ENCODE data around the gene AHR. TPM values are rescaled to one million over a fixed set of nuclear protein-coding genes. Genes with fewer than 3 reads are reported as not detected.

AHR gene
- total and polyA plus RNA-seq, 10 donors, result 7.4 to 95.9 (median 71.3) TPM

- 67 to 84% (median 77%) methylated on average over 2 of the region's 2 CpGs for WGBS, 5 donors
- intact Hi-C loops (cut with DNase I; ENCODE audit: low total_unique reads), result no loop called here
These were observed 14.2 kb downstream of the AHR start for GRCh38 chr7:17312641-17313040.

GRCh38 chr7:17313194-17313593, 14.7 kb downstream of the AHR start:
- Histone ChIP-seq H3K27me3 (replicated peaks in 1 of 7) (no peaks in the 10 kb centered on the region), H3K4me1 (peaks cover 0 to 47% (median 23%) of the 10 kb centered on the region in 6 donors)
- intact Hi-C loops (cut with DNase I; ENCODE audit: low total_unique reads), result no loop called here

More at GRCh38 chr7:17312641-17313040, 14.2 kb downstream of the AHR start:
- H3K27me3 ChIP-seq (replicated peaks in 1 of 7), result no peaks in the 10 kb centered on the region
- DNase-seq, result no peak
- peaks cover 0 to 37% (median 0%) of the 10 kb centered on the region in 6 donors for H3K36me3 ChIP-seq
- no peak overlapping the region for H3K4me3 ChIP-seq
- H3K4me1 ChIP-seq, result peaks cover 3 to 53% (median 25%) of the 10 kb centered on the region in 6 donors
- no peaks in the 10 kb centered on the region for H3K9me3 ChIP-seq
- H3K27ac ChIP-seq, result peak overlapping the region in 6 of 8 donors; percentile 50 to 78 (median 70)
- no peak for TF ChIP-seq CTCF (IDR thresholded peaks at IDR 0.05 in 8 of 11, conservative IDR thresholded peaks at IDR 0.05 in 3 of 11)

GRCh38 chr7:17315974-17316373, 17.5 kb downstream of the AHR start:
- Histone ChIP-seq H3K4me1 (peaks cover 0 to 54% (median 26%) of the 10 kb centered on the region in 6 donors), H3K27me3 (replicated peaks in 1 of 7) (no peaks in the 10 kb centered on the region), H3K9me3 (no peaks in the 10 kb centered on the region), H3K4me3 (no peak overlapping the region), H3K27ac (peak overlapping the region in 5 of 8 donors; percentile 2 to 69 (median 31)), H3K36me3 (peaks cover 0 to 25% (median 0%) of the 10 kb centered on the region in 6 donors)
- no peak for DNase-seq
- TF ChIP-seq CTCF (IDR thresholded peaks at IDR 0.05 in 8 of 11, conservative IDR thresholded peaks at IDR 0.05 in 3 of 11) (no peak), POLR2AphosphoS5 (IDR thresholded peaks at IDR 0.05) (no peak), POLR2A (IDR thresholded peaks at IDR 0.05) (no peak)
- intact Hi-C loops (cut with DNase I; ENCODE audit: low total_unique reads), result no loop called here

More at GRCh38 chr7:17313194-17313593, 14.7 kb downstream of the AHR start:
- Histone ChIP-seq H3K36me3 (peaks cover 0 to 38% (median 0%) of the 10 kb centered on the region in 6 donors), H3K4me3 (no peak overlapping the region), H3K27ac (peak overlapping the region in 7 of 8 donors; percentile 50 to 78 (median 69)), H3K9me3 (no peaks in the 10 kb centered on the region)
- no peak for TF ChIP-seq CTCF (IDR thresholded peaks at IDR 0.05 in 8 of 11, conservative IDR thresholded peaks at IDR 0.05 in 3 of 11)
- TF ChIP-seq POLR2AphosphoS5 (IDR thresholded peaks at IDR 0.05), result no peak
- TF ChIP-seq POLR2A (IDR thresholded peaks at IDR 0.05), result no peak
- no peak for DNase-seq
- 60 to 72% (median 68%) methylated on average over 5 of the region's 5 CpGs for WGBS, 5 donors

- H3K4me3 ChIP-seq, result no peak overlapping the region
- no peak for DNase-seq
- WGBS, 5 donors, result 79 to 89% (median 84%) methylated on average over 3 of the region's 3 CpGs
- no peaks in the 10 kb centered on the region for H3K27me3 ChIP-seq (replicated peaks in 1 of 7)
- H3K9me3 ChIP-seq, result no peaks in the 10 kb centered on the region
- intact Hi-C loops (cut with DNase I; ENCODE audit: low total_unique reads), result no loop called here
- H3K27ac ChIP-seq, result no peak overlapping the region
- no peak for TF ChIP-seq CTCF (IDR thresholded peaks at IDR 0.05 in 8 of 11, conservative IDR thresholded peaks at IDR 0.05 in 3 of 11)
- no peak for TF ChIP-seq POLR2A (IDR thresholded peaks at IDR 0.05)
- H3K4me1 ChIP-seq, result peaks cover 0 to 57% (median 22%) of the 10 kb centered on the region in 6 donors
- peaks cover 0 to 14% (median 4%) of the 10 kb centered on the region in 6 donors for H3K36me3 ChIP-seq
These were observed 19.7 kb downstream of the AHR start for GRCh38 chr7:17318146-17318545.
